Esophagus squamous epithelium (tissue), 4 donors: ENCODE data around the gene HES4.

ENCODE experiments used
- POLR2A ChIP-seq, 4 donors: fragments of 450-650 bp; IDR thresholded peaks; one replicate each; pipeline ENCODE4 v1.6.1; 2017; ENCODE audit warnings: antibody characterized with exemption in 4 of 4, mild to moderate bottlenecking in 4 of 4, moderate library complexity in 3 of 4
- TF ChIP-seq, protein P1 (sequence below), 6 experiments: fragments of 450-650 bp in 4 of 6; fragments of 200-600 bp in 2 of 6; sonication (generic) in 2 of 6; IDR thresholded peaks; one replicate each; pipeline ENCODE4 v1.5.1; 2016 to 2019; ENCODE audit warnings: antibody characterized with exemption in 6 of 6, mild to moderate bottlenecking in 4 of 6, moderate library complexity in 4 of 6

DNA sequence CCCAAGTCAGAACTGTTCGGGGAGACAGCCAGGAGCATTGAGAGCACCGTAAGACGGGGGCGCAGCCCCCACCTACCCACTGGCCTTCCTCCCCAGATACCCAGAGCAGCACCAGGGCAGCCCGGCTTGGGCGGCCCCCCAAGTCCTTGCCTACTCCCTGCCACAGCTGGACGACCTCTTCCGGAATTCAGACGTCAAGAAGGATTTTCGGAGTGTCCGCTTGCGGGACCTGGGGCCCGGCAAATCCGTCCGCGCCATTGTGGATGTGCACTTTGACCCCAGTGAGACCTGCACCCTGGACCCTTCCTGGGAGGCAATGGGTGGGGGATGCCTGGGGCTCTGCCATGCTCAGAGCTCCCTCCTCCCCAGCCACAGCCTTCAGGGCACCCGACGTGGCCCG is 47.5 kb upstream of the HES4 start:
- TF ChIP-seq, protein P1, sequence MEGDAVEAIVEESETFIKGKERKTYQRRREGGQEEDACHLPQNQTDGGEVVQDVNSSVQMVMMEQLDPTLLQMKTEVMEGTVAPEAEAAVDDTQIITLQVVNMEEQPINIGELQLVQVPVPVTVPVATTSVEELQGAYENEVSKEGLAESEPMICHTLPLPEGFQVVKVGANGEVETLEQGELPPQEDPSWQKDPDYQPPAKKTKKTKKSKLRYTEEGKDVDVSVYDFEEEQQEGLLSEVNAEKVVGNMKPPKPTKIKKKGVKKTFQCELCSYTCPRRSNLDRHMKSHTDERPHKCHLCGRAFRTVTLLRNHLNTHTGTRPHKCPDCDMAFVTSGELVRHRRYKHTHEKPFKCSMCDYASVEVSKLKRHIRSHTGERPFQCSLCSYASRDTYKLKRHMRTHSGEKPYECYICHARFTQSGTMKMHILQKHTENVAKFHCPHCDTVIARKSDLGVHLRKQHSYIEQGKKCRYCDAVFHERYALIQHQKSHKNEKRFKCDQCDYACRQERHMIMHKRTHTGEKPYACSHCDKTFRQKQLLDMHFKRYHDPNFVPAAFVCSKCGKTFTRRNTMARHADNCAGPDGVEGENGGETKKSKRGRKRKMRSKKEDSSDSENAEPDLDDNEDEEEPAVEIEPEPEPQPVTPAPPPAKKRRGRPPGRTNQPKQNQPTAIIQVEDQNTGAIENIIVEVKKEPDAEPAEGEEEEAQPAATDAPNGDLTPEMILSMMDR (IDR thresholded peaks at IDR 0.05): no peak
- no peak for TF ChIP-seq POLR2A (IDR thresholded peaks at IDR 0.05)
